ENCODE measurements around the gene CD34. TPM values are rescaled to one million over a fixed set of nuclear protein-coding genes. Genes with fewer than 3 reads are reported as not detected.

The CD34 gene
- total RNA-seq, 4 donors from 2014 or later: 11.1 to 31.1 (median 17.1) TPM

GRCh38 chr1:207902566-207902965 lies 8.4 kb downstream of the CD34 start:
- DNase-seq (ENCODE audit: low spot score in 2 of 2): no peak
- H3K36me3 ChIP-seq: no peaks in the 10 kb centered on the region
- H3K4me1 ChIP-seq: peaks cover 17% of the 10 kb centered on the region
- 83% methylated on average over 5 of the region's 5 CpGs for WGBS
- H3K27ac ChIP-seq: peak overlapping the region; percentile 14
- no peak for TF ChIP-seq CTCF (IDR thresholded peaks at IDR 0.05)
- TF ChIP-seq POLR2A (IDR thresholded peaks at IDR 0.05): no peak
- no peak for TF ChIP-seq EP300 (IDR thresholded peaks at IDR 0.05)
- no peak for TF ChIP-seq POLR2AphosphoS5 (IDR thresholded peaks at IDR 0.05)
- H3K27me3 ChIP-seq: no peaks in the 10 kb centered on the region
- H3K4me3 ChIP-seq: no peak overlapping the region
- H3K9me3 ChIP-seq: no peaks in the 10 kb centered on the region

- no peaks in the 10 kb centered on the region for H3K36me3 ChIP-seq
- no peak for DNase-seq (ENCODE audit: low spot score in 2 of 2)
- no peaks in the 10 kb centered on the region for H3K9me3 ChIP-seq
- no peak for TF ChIP-seq POLR2AphosphoS5 (IDR thresholded peaks at IDR 0.05)
- peaks cover 19% of the 10 kb centered on the region for H3K4me1 ChIP-seq
- no peaks in the 10 kb centered on the region for H3K27me3 ChIP-seq
- no peak overlapping the region for H3K27ac ChIP-seq
- no peak overlapping the region for H3K4me3 ChIP-seq
- 92% methylated on average over 2 of the region's 2 CpGs for WGBS
Observed at GRCh38 chr1:207901041-207901653, 9.8 kb downstream of the CD34 start.

GRCh38 chr1:207898836-207899235 lies 12.1 kb downstream of the CD34 start:
- 66% methylated on average over 3 of the region's 3 CpGs for WGBS
- Histone ChIP-seq H3K27ac (no peak overlapping the region), H3K27me3 (no peaks in the 10 kb centered on the region), H3K4me3 (no peak overlapping the region), H3K36me3 (no peaks in the 10 kb centered on the region), H3K9me3 (no peaks in the 10 kb centered on the region), H3K4me1 (peaks cover 19% of the 10 kb centered on the region)
- DNase-seq (ENCODE audit: low spot score in 2 of 2): no peak
- no peak for TF ChIP-seq POLR2AphosphoS5 (IDR thresholded peaks at IDR 0.05)
- TF ChIP-seq POLR2A (IDR thresholded peaks at IDR 0.05): no peak
- no peak for TF ChIP-seq EP300 (IDR thresholded peaks at IDR 0.05)
- TF ChIP-seq CTCF (IDR thresholded peaks at IDR 0.05): no peak

- no peaks in the 10 kb centered on the region for H3K36me3 ChIP-seq
- H3K9me3 ChIP-seq: no peaks in the 10 kb centered on the region
- H3K4me1 ChIP-seq: peaks cover 19% of the 10 kb centered on the region
- TF ChIP-seq POLR2A (IDR thresholded peaks at IDR 0.05) (no peak), POLR2AphosphoS5 (IDR thresholded peaks at IDR 0.05) (no peak), CTCF (IDR thresholded peaks at IDR 0.05) (no peak), EP300 (IDR thresholded peaks at IDR 0.05) (no peak)
- H3K27me3 ChIP-seq: no peaks in the 10 kb centered on the region
- 20% methylated on average over 1 of the region's 2 CpGs for WGBS
- H3K27ac ChIP-seq: peak overlapping the region; percentile 14
- H3K4me3 ChIP-seq: no peak overlapping the region
- no peak for DNase-seq (ENCODE audit: low spot score in 2 of 2)
Observed at GRCh38 chr1:207898260-207898659, 12.7 kb downstream of the CD34 start.

GRCh38 chr1:207897188-207897587 lies 13.7 kb downstream of the CD34 start:
- WGBS: 49% methylated on average over 2 of the region's 2 CpGs
- DNase-seq (ENCODE audit: low spot score in 2 of 2): no peak
- no peaks in the 10 kb centered on the region for H3K9me3 ChIP-seq
- TF ChIP-seq CTCF (IDR thresholded peaks at IDR 0.05): peak in 1 of 2 donors; percentile 7
- no peak for TF ChIP-seq EP300 (IDR thresholded peaks at IDR 0.05)
- peak overlapping the region; percentile 14 for H3K27ac ChIP-seq
- H3K36me3 ChIP-seq: no peaks in the 10 kb centered on the region
- H3K4me3 ChIP-seq: no peak overlapping the region
- peaks cover 16% of the 10 kb centered on the region for H3K4me1 ChIP-seq
- H3K27me3 ChIP-seq: no peaks in the 10 kb centered on the region

- Histone ChIP-seq H3K4me1 (peaks cover 19% of the 10 kb centered on the region), H3K27me3 (no peaks in the 10 kb centered on the region), H3K36me3 (no peaks in the 10 kb centered on the region), H3K27ac (no peak overlapping the region), H3K9me3 (no peaks in the 10 kb centered on the region), H3K4me3 (no peak overlapping the region)
- no peak for DNase-seq (ENCODE audit: low spot score in 2 of 2)
- TF ChIP-seq EP300 (IDR thresholded peaks at IDR 0.05): no peak
- no peak for TF ChIP-seq CTCF (IDR thresholded peaks at IDR 0.05)
- no peak for TF ChIP-seq POLR2A (IDR thresholded peaks at IDR 0.05)
- no peak for TF ChIP-seq POLR2AphosphoS5 (IDR thresholded peaks at IDR 0.05)
Observed at GRCh38 chr1:207896547-207896946, 14.4 kb downstream of the CD34 start.
